Suprapubic skin (tissue), 4 donors: ENCODE results near the gene GARIN5B.

Experiments
- EP300 ChIP-seq: sonication (generic); formaldehyde crosslinking; IDR thresholded peaks from one replicate; pipeline ENCODE4 v1.6.1; 2017; ENCODE audit warnings: antibody characterized with exemption
- POLR2AphosphoS5 ChIP-seq, 3 donors: sonication (generic); formaldehyde crosslinking; IDR thresholded peaks; one replicate each; pipeline ENCODE4 v1.6.1; 2017; ENCODE audit warnings: antibody characterized with exemption in 3 of 3
- TF ChIP-seq, protein P1 (sequence below), 2 donors: fragments of 200-600 bp in 1 of 2; fragments of 450-650 bp in 1 of 2; sonication (generic) in 1 of 2; IDR thresholded peaks; one replicate each; pipeline ENCODE4 v1.5.1; 2016 to 2019; ENCODE audit warnings: antibody characterized with exemption in 2 of 2, mild to moderate bottlenecking in 1 of 2, moderate library complexity in 1 of 2

GRCh38 chr19:55305983-55306562 lies 57.0 kb downstream of the GARIN5B start:
- TF ChIP-seq, protein P1, sequence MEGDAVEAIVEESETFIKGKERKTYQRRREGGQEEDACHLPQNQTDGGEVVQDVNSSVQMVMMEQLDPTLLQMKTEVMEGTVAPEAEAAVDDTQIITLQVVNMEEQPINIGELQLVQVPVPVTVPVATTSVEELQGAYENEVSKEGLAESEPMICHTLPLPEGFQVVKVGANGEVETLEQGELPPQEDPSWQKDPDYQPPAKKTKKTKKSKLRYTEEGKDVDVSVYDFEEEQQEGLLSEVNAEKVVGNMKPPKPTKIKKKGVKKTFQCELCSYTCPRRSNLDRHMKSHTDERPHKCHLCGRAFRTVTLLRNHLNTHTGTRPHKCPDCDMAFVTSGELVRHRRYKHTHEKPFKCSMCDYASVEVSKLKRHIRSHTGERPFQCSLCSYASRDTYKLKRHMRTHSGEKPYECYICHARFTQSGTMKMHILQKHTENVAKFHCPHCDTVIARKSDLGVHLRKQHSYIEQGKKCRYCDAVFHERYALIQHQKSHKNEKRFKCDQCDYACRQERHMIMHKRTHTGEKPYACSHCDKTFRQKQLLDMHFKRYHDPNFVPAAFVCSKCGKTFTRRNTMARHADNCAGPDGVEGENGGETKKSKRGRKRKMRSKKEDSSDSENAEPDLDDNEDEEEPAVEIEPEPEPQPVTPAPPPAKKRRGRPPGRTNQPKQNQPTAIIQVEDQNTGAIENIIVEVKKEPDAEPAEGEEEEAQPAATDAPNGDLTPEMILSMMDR (IDR thresholded peaks at IDR 0.05): no peak
- no peak for TF ChIP-seq EP300
- no peak for TF ChIP-seq POLR2AphosphoS5 (IDR thresholded peaks at IDR 0.05)
